Ovary (tissue), 9 donors: ENCODE data around the gene PERM1. TPM values are rescaled to one million over a fixed set of nuclear protein-coding genes. Genes with fewer than 3 reads are reported as not detected.

Source experiments
- DNase-seq, 5 donors: peaks; one replicate each; pipeline ENCODE4 v3.0.0-alpha.2; 2019 to 2020
- H3K27ac ChIP-seq, 2 donors: fragments of 200-600 bp; one replicate each; pipeline versions ENCODE4 v1.5.1 to v1.8.0; 2019 to 2022
- H3K27me3 ChIP-seq: fragments of 200-600 bp; one replicate; pipeline ENCODE4 v1.8.0; 2022
- H3K36me3 ChIP-seq: fragments of 200-600 bp; sonication (generic); one replicate; pipeline ENCODE4 v1.5.1; 2019
- H3K4me1 ChIP-seq: one replicate; pipeline ENCODE4 v1.8.1; 2013; ENCODE audit warnings: mild to moderate bottlenecking, moderate library complexity; ENCODE audit not compliant: insufficient read depth
- H3K4me3 ChIP-seq: fragments of 200-600 bp; sonication (generic); one replicate; pipeline ENCODE4 v1.5.1; 2017
- H3K9me3 ChIP-seq, 2 donors: fragments of 200-600 bp in 1 of 2; sonication (generic) in 1 of 2; one replicate each; pipeline versions ENCODE4 v1.5.1 to v1.8.1; 2013 to 2019; ENCODE audit warnings: mild to moderate bottlenecking in 1 of 2, moderate library complexity in 1 of 2
- CTCF ChIP-seq, 3 donors: fragments of 450-650 bp in 2 of 3; fragments of 200-600 bp in 1 of 3; IDR thresholded peaks; one replicate each; pipeline versions ENCODE4 v1.5.1 to v1.8.0; 2016 to 2022; ENCODE audit warnings: antibody characterized with exemption in 3 of 3, mild to moderate bottlenecking in 1 of 3
- EP300 ChIP-seq: sonication (generic); formaldehyde crosslinking; IDR thresholded peaks from one replicate; pipeline ENCODE4 v1.6.1; 2017; ENCODE audit warnings: antibody characterized with exemption
- POLR2A ChIP-seq: fragments of 450-650 bp; IDR thresholded peaks from one replicate; pipeline ENCODE4 v1.6.1; 2017; ENCODE audit warnings: antibody characterized with exemption, mild to moderate bottlenecking, moderate library complexity
- WGBS, 3 donors: extraction: QIAGEN DNeasy Blood & Tissue Kit in 1 of 3; methylation state at CpG; one replicate each; pipeline versions ENCODE4 v1.1.5 to v1.1.7; 2013 to 2017; 5-methylcytosine and 5-hydroxymethylcytosine counted together
- intact Hi-C, 4 donors: fragments of 100-400 bp; cut with DNase I; formaldehyde crosslinking; loops; one replicate each; pipeline versions ENCODE4 v1.11.0 to v1.15.1; 2022 to 2023
- polyA plus RNA-seq, 2 donors: library from polyadenylated mRNA; stranded (reverse); fragments of 200-250 nt in 1 of 2; fragments of 350-450 nt in 1 of 2; fragmentation: Illumina TruSeq in 1 of 2; extraction: RNeasy Lipid Tissue Mini Kit (QIAGEN cat#74804) in 1 of 2; gene quantifications; one replicate each; pipeline ENCODE4 v1.2.3, GENCODE V29; 2013 to 2014
- total RNA-seq, 7 donors: library from RNA; depleted of rRNA in 2 of 7; stranded (reverse); fragments of >200 nt in 2 of 7; fragmentation: NEBNext Ultra II Directional in 3 of 7; extraction: Animal tissue kit (Norgen Biotek cat#: 25700) in 3 of 7; gene quantifications; one replicate each; pipeline versions ENCODE4 v1.1.0 to v1.2.4, GENCODE V29; 2016 to 2023
- donor health status: DM: no; HTN: no; CAD: no; lungs with moderate emphysema.
- donor health status: DM: no; HTN: no; CAD: no.
- donor health status: Bipolar disorder and iron deficiency.
- donor health status: DM: yes; HTN: yes; CAD: no.
- donor health status: DM: no; HTN: no; CAD: no.
- donor health status: DM: yes; HTN: yes; CAD: no.

Gene PERM1
- total and polyA plus RNA-seq, 9 donors = 0.07 to 0.34 (median 0.28) TPM; not detected in 4

GRCh38 chr1:1000357-1001056 is 18.6 kb upstream of the PERM1 start:
- Histone ChIP-seq H3K27me3 (peaks cover 11% of the 10 kb centered on the region), H3K4me1 (peaks cover 9% of the 10 kb centered on the region), H3K27ac (peak overlapping the region; percentile 52 to 53), H3K9me3 (no peaks in the 10 kb centered on the region), H3K4me3 (peak overlapping the region; percentile 64), H3K36me3 (no peaks in the 10 kb centered on the region)
- intact Hi-C loops = no loop called here
- TF ChIP-seq EP300 (peak; percentile 41), POLR2A (peak; percentile 10), CTCF (IDR thresholded peaks at IDR 0.05) (peak in 1 of 3 donors; percentile 16)
- 0 to 1% (median 0%) methylated on average over 48 to 75 of the region's 75 CpGs for WGBS, 3 donors
- DNase-seq = peak in 4 of 5 donors; percentile 64 to 86 (median 78)

GRCh38 chr1:999725-1000356 is 17.9 kb upstream of the PERM1 start, which contains the start of gene HES4:
Gene HES4 (minus strand): TSS chr1:1000097. CDS start chr1:999973, 124 bp downstream.
- peak; percentile 42 to 82 (median 73) for DNase-seq
- peak within 1 kb of the TSS; percentile 52 to 53 for H3K27ac ChIP-seq
- WGBS, 3 donors = 0 to 1% methylated on average over 56 to 95 of the region's 95 CpGs; no CpG with 5 or more reads in 1 of the 3 donors
- intact Hi-C loops = no loop called here
- H3K9me3 ChIP-seq = no peaks in the 10 kb centered on the region
- H3K4me3 ChIP-seq = peak within 1 kb of the TSS; percentile 64
- no peaks in the 10 kb centered on the region for H3K36me3 ChIP-seq
- H3K4me1 ChIP-seq = peaks cover 9% of the 10 kb centered on the region
- TF ChIP-seq EP300 = no peak
- TF ChIP-seq POLR2A = peak; percentile 58
- H3K27me3 ChIP-seq = peaks cover 11% of the 10 kb centered on the region

GRCh38 chr1:998995-999724 is 17.3 kb upstream of the PERM1 start:
- peak in 2 of 5 donors; percentile 26 to 46 for DNase-seq
- TF ChIP-seq EP300 (no peak), POLR2A (no peak), CTCF (IDR thresholded peaks at IDR 0.05) (no peak)
- peak overlapping the region; percentile 64 for H3K4me3 ChIP-seq
- no peaks in the 10 kb centered on the region for H3K9me3 ChIP-seq
- peaks cover 9% of the 10 kb centered on the region for H3K4me1 ChIP-seq
- 0% methylated on average over 37 to 86 of the region's 86 CpGs for WGBS, 3 donors
- H3K36me3 ChIP-seq = no peaks in the 10 kb centered on the region
- peaks cover 11% of the 10 kb centered on the region for H3K27me3 ChIP-seq
- intact Hi-C loops = no loop called here
- H3K27ac ChIP-seq = peak overlapping the region; percentile 23 to 52

- Histone ChIP-seq H3K9me3 (no peaks in the 10 kb centered on the region), H3K4me1 (peaks cover 9% of the 10 kb centered on the region), H3K27me3 (peaks cover 11% of the 10 kb centered on the region), H3K4me3 (peak overlapping the region; percentile 64), H3K36me3 (no peaks in the 10 kb centered on the region), H3K27ac (no peak overlapping the region)
- WGBS, 3 donors = 0% methylated on average over 20 to 26 of the region's 27 CpGs
- TF ChIP-seq CTCF (IDR thresholded peaks at IDR 0.05) = no peak
- no peak for TF ChIP-seq POLR2A
- TF ChIP-seq EP300 = no peak
- DNase-seq = no peak
- intact Hi-C loops = no loop called here
These were observed 16.8 kb upstream of the PERM1 start for GRCh38 chr1:998745-998994.
